H7 (cell line): ENCODE data around the gene ANKRD9. TPM values are rescaled to one million over a fixed set of nuclear protein-coding genes. Genes with fewer than 3 reads are reported as not detected.
"Not testable (repeated sequence)": the region's sequence is repeated elsewhere in the genome, so short reads cannot be mapped to it uniquely, and the experiment has no call there.

Experiments
- DNase-seq: peaks from one replicate; pipeline ENCODE4 v3.0.0; 2012
- H3K27me3 ChIP-seq: 2 replicates; pipeline ENCODE4 v1.6.0; 2011; ENCODE audit warnings: mild to moderate bottlenecking, low read length; ENCODE audit not compliant: control insufficient read depth, insufficient read depth
- H3K36me3 ChIP-seq: replicated peaks from 2 replicates; pipeline ENCODE4 v1.5.1; 2011; ENCODE audit warnings: low read length; ENCODE audit not compliant: control insufficient read depth, insufficient read depth
- H3K4me3 ChIP-seq: 2 replicates; pipeline ENCODE4 v1.5.1; 2011; ENCODE audit warnings: low read depth, mild to moderate bottlenecking, control low read depth, low read length, moderate library complexity; ENCODE audit not compliant: insufficient read depth
- total RNA-seq: library from RNA; depleted of rRNA; stranded (reverse); fragments of >200 nt; shearing (Covaris generic); gene quantifications from 2 replicates; pipeline ENCODE4 v1.2.3, GENCODE V29; 2014; rRNA removed

Gene ANKRD9
- total RNA-seq: 52.0 and 55.7 TPM in 2 replicates

- peak; percentile 99 for DNase-seq
- peak within 1 kb of the TSS; percentile 67 for H3K4me3 ChIP-seq
- H3K36me3 ChIP-seq: peaks cover 2% of the 10 kb centered on the region
- H3K27me3 ChIP-seq: no peaks in the 10 kb centered on the region; the same call in 1 of the 2 replicates
Observed at GRCh38 chr14:102509746-102510615, at the start of gene ANKRD9. TSS of gene ANKRD9 (minus strand) at chr14:102509776. CDS start at chr14:102507889, 1,887 bp downstream.

- H3K27me3 ChIP-seq: no peaks in the 10 kb centered on the region
- H3K4me3 ChIP-seq: no peak overlapping the region
- H3K36me3 ChIP-seq: no peaks in the 10 kb centered on the region
- no peak for DNase-seq
Observed at GRCh38 chr14:102558556-102558955, 49.0 kb upstream of the ANKRD9 start.

- Histone ChIP-seq H3K4me3 (no peak overlapping the region), H3K27me3 (no peaks in the 10 kb centered on the region), H3K36me3 (no peaks in the 10 kb centered on the region)
- DNase-seq: peak; percentile 21
Observed at GRCh38 chr14:102557434-102558226, 48.1 kb upstream of the ANKRD9 start.

- no peaks in the 10 kb centered on the region for H3K36me3 ChIP-seq
- DNase-seq: peak; percentile 52
- H3K4me3 ChIP-seq: no peak overlapping the region
- H3K27me3 ChIP-seq: no peaks in the 10 kb centered on the region
Observed at GRCh38 chr14:102556098-102556677, 46.6 kb upstream of the ANKRD9 start.

- Histone ChIP-seq H3K4me3 (peak overlapping the region; percentile 70), H3K36me3 (no peaks in the 10 kb centered on the region), H3K27me3 (no peaks in the 10 kb centered on the region)
- peak; percentile 98 for DNase-seq
Observed at GRCh38 chr14:102554821-102555819, 45.5 kb upstream of the ANKRD9 start.

- Histone ChIP-seq H3K4me3 (no peak overlapping the region), H3K36me3 (no peaks in the 10 kb centered on the region), H3K27me3 (no peaks in the 10 kb centered on the region)
- no peak for DNase-seq
Observed at GRCh38 chr14:102551995-102552705, 42.6 kb upstream of the ANKRD9 start.

GRCh38 chr14:102550927-102551401 lies 41.4 kb upstream of the ANKRD9 start:
- H3K4me3 ChIP-seq, H3K36me3 ChIP-seq, DNase-seq, H3K27me3 ChIP-seq: not testable (repeated sequence)

- Histone ChIP-seq H3K36me3 (no peaks in the 10 kb centered on the region), H3K4me3 (no peak overlapping the region), H3K27me3 (peaks cover 4% of the 10 kb centered on the region; the same call in 1 of the 2 replicates)
- no peak for DNase-seq
Observed at GRCh38 chr14:102548616-102549240, 39.2 kb upstream of the ANKRD9 start.

GRCh38 chr14:102545461-102546265 lies 36.1 kb upstream of the ANKRD9 start:
- peak; percentile 87 for DNase-seq
- Histone ChIP-seq H3K27me3 (peaks cover 4% of the 10 kb centered on the region; the same call in 1 of the 2 replicates), H3K4me3 (peak overlapping the region; percentile 41), H3K36me3 (no peaks in the 10 kb centered on the region)

- peak; percentile 81 for DNase-seq
- Histone ChIP-seq H3K36me3 (no peaks in the 10 kb centered on the region), H3K4me3 (peak overlapping the region; percentile 41)
Observed at GRCh38 chr14:102544747-102545460, 35.3 kb upstream of the ANKRD9 start.

GRCh38 chr14:102544046-102544746 lies 34.6 kb upstream of the ANKRD9 start:
- Histone ChIP-seq H3K36me3 (no peaks in the 10 kb centered on the region), H3K4me3 (peak overlapping the region; percentile 41; the same call in 1 of the 2 replicates)
- DNase-seq: peak; percentile 84

More at GRCh38 chr14:102544747-102545460, 35.3 kb upstream of the ANKRD9 start:
- peaks cover 4% of the 10 kb centered on the region; the same call in 1 of the 2 replicates for H3K27me3 ChIP-seq

More at GRCh38 chr14:102544046-102544746, 34.6 kb upstream of the ANKRD9 start:
- peaks cover 4% of the 10 kb centered on the region; the same call in 1 of the 2 replicates for H3K27me3 ChIP-seq
